HG03432 (cell line): ENCODE measurements around the gene CLDN6.
"Not testable (repeated sequence)": the region's sequence is repeated elsewhere in the genome, so short reads cannot be mapped to it uniquely, and the experiment has no call there.

ENCODE experiments used
- ATAC-seq: cut with Tn5 transposase; IDR thresholded peaks from one replicate; pipeline ENCODE4 v1.9.1; 2021; ENCODE audit warnings: mild to moderate bottlenecking, moderate library complexity; ENCODE audit not compliant: unreplicated experiment

The CLDN6 gene, protein sequence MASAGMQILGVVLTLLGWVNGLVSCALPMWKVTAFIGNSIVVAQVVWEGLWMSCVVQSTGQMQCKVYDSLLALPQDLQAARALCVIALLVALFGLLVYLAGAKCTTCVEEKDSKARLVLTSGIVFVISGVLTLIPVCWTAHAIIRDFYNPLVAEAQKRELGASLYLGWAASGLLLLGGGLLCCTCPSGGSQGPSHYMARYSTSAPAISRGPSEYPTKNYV

DNA sequence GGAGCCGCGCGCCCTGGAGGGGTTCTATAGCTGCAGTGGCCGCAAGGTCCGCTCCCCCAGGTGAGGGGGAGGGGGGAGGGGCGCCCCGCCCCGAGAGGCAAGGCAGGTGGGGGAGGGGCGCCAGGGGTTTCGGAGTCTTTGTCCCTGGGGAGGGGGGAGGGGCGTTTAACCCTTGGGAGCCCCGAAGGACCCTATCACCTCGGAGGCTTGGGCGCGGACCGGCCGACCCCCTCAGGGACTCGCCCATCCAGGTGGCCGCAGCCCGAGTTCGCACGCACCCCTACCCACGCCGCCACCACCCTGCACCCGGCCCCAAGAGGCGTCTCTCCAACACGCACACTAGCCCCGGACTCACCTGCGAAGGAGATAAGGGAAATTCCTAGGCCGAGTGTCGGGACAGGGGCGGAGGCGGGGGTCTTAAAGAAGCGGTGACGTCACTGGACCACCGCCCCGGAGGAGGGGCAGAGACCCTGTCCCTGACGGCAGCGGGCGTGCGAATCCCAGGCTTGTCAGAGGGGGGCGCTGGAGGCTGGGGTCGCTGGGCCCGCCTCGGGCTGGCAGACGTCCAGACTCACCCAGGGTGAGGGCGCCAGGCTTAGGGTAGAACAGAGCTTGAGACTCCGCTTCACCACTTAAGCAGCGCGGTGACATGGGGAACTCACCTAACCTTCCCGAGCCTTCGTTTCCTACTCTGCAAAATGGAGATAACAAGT lies at the start of gene CLDN6:
Gene CLDN6, minus strand, starts transcription at position 390 of the 713 bp plus-strand sequence. CDS start 2,162 bp downstream, outside the sequence.
- ATAC-seq, result no peak

DNA sequence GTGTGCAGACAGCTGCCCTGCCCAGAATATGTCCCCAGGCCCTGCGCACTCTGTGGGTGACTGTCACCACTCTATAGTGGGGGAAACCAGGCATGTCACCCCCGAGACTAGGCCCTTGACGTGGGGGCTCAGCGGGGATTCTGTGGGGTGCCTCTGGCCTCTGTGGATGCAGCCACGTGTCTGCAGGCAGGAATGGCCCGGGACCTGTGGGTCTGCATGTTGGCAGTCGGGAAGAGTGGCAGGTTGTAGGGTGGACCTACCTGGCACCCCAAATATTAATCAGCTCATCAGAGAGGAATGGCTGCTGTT lies 48.4 kb upstream of the CLDN6 start:
- no peak for ATAC-seq

DNA sequence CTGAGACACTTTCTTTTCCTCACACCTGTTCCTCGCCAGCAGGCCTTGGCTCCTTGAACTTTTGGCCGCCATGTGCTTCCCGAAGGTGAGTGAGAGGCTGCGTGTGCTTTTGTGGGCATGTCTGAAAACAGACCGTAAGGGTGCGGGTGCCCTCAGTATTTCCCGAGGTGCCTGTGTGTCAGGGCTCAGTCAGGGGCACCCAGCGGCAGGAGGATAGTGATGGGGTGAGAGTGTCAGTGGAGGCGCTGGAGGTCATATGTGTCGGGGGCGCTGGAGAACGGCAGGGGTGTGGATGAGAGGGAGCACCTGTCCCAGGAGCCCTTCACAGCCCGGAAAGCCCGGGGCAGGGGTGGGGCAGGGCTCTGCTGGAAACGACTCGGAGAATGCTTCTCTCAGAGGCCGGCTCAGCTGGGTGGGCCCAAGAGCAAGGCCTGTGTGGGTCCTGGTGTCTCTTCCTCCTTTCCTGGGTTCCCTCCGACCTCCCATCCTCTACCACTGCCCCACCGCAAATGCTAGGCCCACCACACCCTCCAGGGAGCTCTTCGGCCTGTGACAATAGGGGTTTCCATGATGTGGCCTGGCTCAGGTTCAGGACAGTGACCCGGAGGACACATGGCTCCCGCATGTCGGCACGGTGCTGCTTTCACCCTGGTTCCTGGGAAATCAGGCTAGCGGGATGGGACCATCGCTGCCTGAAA lies 47.9 kb upstream of the CLDN6 start:
- no peak for ATAC-seq

DNA sequence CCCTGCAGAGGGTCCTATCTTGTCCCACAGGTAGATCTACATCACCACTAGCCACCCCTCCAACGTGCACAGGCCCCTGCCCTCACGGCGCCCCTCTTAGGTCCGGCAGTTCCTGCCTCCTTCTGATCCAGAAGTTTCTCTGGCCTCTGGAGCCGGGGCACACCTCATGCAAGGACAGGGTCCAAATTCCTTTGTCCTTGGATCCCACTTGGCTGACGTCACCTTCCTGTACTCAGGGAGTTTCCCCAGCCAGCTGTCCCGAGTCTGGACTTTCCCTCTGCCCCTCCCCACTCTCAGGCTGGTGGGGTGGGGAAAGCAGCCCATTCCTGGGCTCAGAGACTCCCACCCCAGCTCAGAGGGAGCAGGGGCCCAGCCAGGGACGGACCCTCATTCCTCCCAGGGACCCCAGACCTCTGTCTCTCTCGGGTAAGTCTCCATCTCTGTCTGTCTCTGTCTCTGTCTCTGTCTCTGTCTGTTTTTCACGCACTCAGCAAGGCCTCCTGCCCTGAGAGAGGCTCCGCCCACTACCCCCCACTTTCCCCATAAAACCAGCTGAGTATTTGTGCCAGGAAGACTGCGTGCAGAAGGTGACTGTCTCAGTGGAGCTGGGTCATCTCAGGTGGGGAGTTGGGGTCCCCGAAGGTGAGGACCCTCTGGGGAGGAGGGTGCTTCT lies 47.2 kb upstream of the CLDN6 start, which contains the start of gene IL32:
Gene IL32, plus strand, starts transcription at position 572 of the 673 bp plus-strand sequence. CDS start 172 bp downstream, outside the sequence.
- no peak for ATAC-seq

DNA sequence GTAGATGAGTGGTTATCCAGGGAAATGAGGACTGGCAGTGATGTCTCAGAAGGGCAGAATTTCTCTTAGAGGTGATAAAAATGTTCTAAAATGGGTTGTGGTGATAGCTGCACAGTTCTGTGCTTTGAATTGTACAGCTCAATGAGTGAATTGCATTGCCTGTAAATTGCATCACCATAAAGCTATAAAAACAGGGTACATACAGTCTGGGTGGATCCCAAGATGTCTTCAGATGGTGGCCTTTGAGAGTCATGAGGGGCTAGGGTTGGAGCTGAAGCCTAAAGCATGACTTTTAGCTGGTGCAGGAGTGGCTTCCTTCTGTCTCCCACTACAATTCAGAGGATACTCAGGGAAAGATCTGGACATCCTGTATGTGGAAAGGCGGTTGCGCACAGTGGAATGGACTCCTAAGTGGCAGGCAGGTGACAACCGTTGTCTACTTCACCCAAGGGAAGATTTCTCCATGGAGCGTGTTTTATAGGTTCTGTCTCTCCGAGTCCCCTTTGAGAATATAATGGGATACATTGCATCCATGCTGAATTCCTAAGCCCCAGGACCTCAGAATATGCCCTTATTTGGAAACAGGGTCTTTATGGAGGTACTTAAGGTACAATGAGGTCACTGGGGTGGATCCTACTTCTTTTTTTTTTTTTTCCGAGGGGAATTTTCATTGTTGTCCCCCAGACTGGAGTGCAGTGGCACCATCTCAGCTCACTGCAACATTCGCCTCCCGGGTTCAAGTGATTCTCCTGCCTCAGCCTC lies 45.8 kb upstream of the CLDN6 start:
- ATAC-seq, result no peak

DNA sequence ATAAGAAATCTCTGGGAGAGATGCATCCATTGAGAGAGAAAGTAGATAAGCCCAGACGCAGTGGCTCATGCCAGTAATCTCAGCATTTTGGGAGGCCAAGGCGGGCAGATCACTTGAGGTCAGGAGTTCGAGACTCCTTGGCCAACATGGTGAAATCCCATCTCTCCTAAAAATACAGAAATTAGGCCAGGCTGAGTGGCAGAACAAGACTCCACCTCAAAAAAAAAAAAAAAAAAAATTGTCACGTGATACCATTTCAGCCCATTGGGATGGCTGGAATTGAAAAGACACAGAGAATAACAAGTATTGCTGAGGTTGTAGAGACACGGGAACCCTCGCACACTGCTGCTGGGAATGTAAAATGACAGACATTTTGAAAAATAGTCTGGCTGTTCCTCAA lies 44.6 kb upstream of the CLDN6 start:
- ATAC-seq, result no peak

DNA sequence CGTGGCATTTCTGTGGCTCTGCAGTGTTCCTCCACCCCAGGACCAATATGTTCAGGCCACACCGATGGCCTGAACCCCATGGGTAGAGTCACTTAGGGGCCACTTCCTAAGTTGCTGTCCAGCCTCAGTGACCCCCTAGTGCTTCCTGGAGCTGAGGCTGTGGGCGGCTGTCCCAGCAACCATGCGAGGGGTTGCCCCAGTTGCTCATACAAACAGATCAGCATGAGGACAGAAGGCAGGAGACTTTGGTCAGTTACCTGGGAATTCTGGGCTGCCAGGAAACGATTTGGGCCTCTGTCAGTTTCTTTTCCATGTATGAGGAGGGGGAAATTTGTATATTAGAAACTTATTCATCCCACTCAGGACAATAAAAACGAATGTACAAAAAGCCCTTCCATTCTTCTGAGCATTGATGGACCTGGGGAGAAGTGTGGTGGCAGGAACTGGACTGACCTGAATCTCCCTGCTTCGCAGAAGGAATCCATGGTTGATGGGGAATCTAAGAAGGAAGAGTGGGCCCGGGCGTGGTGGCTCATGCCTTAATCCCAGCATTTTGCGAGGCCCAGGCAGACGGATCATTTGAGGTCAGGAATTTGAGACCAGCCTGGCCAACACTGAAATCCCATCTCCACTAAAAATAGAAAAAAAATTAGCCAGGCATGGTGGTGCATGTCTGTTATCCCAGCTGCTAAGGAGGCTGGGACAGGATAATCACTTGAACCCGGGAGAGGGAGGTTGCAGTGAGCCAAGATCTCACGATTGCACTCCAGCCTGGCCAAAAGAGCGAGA lies 42.5 kb upstream of the CLDN6 start:
- no peak for ATAC-seq

DNA sequence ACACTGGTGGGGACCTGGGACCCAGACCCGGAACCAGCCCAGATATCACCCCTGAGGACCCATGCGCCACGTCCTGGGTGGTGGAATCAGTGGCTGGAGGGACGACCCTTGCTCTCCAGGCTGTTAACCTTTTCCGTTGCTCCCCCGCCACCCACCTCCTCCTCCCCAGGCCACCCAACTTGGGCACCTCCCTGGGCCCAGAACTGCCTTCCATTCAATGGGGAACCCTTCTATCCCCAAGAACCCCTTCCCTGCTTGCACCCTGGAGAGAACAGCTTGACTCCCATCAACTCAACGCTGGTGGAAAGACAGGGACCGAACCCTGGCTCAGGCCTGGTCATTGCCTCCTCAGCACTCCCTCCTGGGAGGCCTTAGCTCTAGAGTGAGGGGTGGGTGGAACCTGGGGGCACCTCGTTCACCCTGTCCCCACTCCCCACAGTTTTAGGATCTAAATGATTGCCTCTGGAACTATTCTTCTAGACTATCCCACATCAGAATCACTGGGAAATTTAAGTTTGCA lies 41.8 kb upstream of the CLDN6 start:
- no peak for ATAC-seq

DNA sequence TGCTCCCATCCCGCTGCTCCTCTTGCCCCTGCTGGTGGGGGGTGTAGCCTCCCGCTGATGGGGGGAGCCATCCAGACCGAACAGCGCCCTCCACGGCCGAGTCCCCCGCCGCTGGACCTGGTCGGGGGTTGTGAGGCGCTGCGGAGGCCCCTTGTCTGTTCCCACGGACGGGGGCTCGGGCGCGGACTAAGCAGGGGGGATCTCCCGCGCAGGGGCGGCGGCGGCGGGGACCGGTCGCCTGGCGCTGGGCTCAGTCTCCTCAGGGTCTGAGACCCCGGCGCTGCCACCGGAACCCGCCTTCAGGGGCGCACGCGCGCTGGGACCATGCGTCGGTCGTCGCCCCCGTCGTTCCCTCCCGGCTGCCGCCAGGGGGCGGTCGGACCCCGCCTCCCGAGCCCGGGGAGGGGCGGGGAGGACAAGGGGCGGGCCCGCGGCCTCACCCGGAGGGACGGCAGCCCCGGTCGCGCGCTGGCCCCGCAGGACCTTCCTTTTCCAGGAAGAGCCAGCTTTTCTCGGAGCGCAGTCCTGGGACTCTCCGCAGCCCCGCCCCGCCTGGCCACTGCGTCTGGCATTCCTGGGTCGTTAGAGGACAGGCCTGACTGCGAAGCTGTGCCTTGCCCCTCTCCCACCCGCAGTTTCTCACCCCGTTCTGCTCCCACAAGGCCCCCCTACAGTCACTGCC lies 41.2 kb upstream of the CLDN6 start:
- peak; percentile 84 for ATAC-seq

DNA sequence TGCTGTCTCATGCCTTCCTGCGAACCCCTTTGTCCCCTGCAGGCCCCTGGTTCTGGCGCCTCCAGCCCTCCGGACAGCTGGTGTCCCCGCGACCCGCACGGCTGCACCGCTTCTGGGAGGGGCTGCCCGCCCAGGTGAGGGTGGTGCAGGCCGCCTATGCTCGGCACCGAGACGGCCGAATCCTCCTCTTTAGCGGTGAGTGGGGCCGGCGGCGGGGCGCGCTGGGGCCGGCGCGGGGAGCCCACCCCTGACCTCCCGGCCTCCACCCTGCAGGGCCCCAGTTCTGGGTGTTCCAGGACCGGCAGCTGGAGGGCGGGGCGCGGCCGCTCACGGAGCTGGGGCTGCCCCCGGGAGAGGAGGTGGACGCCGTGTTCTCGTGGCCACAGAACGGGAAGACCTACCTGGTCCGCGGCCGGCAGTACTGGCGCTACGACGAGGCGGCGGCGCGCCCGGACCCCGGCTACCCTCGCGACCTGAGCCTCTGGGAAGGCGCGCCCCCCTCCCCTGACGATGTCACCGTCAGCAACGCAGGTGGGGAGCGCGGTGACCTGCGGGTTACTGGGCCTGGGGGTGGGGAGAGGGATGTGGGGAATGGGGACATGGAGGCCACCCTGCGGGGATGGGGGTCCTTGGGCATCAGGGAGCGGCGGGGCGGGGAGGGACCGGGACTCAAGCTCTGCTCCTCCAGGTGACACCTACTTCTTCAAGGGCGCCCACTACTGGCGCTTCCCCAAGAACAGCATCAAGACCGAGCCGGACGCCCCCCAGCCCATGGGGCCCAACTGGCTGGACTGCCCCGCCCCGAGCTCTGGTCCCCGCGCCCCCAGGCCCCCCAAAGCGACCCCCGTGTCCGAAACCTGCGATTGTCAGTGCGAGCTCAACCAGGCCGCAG lies 40.4 kb upstream of the CLDN6 start:
- ATAC-seq, result peak; percentile 36

DNA sequence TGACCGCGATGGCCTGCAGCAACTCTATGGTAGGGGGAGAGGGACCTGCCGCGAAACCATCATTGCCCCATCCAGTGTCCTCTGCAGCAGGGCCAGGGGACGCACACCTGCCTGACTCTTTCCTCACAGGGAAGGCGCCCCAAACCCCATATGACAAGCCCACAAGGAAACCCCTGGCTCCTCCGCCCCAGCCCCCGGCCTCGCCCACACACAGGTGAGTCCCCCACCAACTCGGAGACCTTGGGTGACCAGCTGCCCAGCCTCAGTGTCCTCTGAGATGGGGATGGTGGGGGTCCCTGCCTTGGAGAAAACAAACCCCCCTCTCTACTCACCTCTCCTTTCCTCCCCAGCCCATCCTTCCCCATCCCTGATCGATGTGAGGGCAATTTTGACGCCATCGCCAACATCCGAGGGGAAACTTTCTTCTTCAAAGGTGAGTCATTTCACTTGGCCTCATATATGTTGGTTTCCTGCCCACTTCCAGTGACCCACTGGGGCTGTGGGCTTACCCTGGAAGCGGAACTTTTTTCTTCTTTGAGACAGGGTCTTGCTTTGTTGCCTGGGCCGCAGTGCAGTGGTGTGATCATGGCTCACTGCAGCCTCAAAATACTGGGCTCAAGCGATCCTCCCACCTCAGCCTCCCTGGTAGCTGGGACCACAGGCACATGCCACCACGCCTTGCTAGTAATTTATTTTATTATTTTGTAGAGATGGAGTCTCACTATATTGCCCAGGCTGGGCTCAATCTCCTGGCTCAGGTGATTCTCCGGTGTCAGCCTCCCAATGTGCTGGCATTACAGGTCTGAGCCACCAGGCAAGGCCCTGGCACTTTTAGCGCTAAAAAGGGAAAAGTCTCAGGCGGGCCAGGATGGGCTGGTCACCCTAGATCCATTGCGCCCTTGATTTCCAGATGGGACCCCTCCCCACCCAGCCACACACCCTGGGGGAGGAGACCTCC lies 39.5 kb upstream of the CLDN6 start:
- no peak for ATAC-seq

DNA sequence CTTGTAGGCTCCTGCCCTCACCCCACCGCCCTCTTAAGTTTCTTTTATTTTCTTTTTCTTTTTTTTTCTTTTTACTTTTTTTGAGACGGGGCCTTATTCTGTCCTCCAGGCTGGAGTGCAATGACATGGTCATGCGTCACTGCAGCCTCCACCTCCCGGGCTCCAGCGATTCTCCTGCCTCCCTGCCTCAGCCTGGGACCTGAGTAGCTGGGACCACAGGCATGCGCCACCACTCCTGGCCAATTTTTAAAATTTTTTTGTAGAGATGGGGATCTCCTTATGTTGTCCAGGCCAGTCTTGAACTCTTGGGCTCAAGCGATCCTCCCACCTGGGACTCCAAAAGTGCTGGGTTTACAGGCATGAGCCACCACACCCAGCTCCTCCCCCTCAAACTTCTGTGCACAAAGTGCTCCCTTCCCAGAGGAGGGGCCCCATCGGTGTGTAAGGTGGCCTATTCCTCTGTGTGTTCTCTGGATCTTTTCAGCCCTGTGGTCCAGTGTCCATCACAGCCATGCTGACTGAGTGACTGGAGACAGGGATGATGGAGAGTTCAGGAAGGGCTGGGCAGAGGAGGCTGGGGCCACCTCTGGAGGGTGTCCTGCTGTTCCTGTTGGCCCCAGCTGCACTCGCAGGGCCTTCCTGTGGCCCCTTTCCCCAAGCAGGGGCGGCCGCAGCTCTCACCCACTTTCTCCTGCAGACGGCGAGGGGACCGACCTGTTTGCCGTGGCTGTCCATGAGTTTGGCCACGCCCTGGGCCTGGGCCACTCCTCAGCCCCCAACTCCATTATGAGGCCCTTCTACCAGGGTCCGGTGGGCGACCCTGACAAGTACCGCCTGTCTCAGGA lies 38.6 kb upstream of the CLDN6 start:
- no peak for ATAC-seq

DNA sequence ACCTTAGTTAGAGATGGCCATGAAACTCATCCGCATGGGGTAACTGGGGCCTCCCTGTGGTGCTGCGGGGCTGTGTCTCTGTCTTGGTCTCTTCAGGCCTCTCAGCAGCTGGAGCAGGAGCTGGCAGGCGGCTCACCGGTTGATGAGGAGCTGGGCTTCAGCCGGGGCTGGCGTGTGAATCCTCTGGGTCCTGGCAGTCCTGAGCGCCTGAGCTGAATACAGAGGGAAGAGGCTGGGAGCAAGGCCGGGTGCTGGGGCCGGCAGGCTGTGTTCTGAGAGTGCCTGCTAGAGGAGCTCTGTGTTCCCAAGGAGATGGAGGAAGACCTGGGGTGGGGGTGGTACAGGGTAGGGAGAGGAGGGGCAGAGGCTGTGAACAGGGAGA lies 37.7 kb upstream of the CLDN6 start:
- not testable (repeated sequence) for ATAC-seq

DNA sequence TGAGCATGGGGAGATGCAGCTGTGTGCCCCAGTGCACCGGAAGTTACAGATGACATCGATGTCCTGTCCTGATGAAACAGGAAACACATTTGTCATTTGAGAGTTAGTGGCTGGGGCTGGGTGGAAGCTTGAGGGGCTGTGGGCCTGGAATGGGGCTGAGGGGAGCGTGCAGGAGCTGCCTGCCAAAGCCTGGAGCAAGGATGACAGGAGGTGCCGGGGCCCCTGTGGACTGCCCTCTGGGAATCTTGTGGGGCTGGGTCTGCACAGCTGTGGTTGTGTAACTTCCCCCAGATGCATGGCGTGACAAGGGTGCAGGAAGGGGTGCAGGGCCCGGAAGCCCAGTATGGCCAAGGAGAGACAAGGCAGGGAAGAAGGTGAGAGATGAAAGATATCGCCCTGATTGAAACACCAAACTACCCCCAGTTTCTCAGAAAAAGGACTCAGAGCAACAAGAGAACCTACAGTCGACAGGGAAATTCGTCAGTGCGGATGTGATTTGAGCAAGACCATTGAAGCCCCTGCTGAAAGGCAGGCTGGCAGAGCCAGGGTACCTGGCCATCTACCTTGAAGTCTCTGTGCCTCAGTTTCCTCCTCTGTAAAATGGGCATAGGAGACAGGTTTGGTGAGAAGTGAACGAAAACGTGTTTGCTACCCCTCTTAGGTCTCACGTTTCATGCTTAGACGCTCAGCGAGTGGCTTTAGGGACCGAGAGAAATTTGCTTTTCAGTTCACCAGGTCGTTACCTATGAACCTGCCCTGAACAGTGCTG lies 37.2 kb upstream of the CLDN6 start:
- no peak for ATAC-seq

DNA sequence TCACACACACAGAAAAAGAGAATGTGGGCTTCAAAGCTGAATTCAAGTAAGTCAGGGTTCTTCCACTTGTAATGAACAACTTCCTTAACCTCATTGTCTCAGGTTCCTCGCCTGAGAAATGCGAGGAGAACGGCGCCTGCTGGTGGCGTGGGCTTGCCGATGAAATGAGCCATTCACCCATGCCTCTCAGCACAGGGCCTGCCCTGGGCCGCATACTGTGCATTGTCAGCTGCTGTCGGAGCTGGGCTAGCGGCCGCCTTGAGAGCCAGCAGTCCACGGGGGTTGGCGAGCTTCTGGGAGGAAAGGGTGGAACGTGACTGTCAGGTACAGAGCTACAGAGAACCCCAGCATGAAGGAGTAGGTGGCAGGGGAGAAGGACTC lies 35.3 kb upstream of the CLDN6 start:
- ATAC-seq, result not testable (repeated sequence)
